ENCODE measurements around the gene NUTM2E. TPM values are rescaled to one million over a fixed set of nuclear protein-coding genes. Genes with fewer than 3 reads are reported as not detected.
"Not testable (repeated sequence)": the region's sequence is repeated elsewhere in the genome, so short reads cannot be mapped to it uniquely, and the experiment has no call there.

Gene NUTM2E
- total and polyA plus RNA-seq, 9 donors: 0.12 to 0.53 (median 0.30) TPM; not detected in 3

DNA sequence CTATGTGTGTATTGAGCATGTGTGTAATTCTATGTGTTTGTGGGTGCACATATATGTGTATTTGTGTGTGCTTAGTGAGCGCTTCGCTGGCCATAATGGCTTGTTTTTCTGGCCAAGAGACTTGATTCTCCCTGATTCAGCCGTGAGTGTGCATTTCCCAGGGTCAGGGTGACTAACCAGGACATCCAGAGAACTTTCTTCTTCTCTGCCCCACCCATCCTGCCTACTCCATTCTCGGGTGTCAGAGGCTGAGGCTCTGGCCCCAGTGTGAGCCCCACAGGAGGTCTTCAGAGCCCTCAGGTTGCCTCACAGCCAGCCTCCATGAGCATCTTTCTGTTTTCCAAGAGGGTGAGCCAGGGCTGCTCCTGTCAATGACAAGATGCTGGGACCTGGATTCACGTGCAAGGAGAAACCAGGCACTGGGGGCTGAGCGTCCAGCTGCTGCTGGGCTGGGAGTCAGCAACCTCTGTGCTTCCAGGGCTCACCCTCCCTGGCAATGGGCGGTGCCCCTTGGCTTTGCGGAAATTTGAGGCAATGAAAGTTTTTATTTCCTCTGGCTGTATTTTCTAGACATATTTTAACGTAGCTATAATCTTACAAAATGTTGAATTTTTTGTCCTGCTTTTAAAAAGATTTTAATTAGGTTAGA lies 40.5 kb downstream of the NUTM2E start:
- H3K27me3 ChIP-seq; H3K27ac ChIP-seq; intact Hi-C loops (cut with DNase I); H3K4me1 ChIP-seq (ENCODE audit: insufficient read depth); H3K9me3 ChIP-seq; H3K36me3 ChIP-seq; DNase-seq; H3K4me3 ChIP-seq: not testable (repeated sequence)
- WGBS, 3 donors: 63 to 92% (median 84%) methylated on average over 3 to 5 of the region's 9 CpGs

GRCh38 chr10:79868023-79868422 lies 41.5 kb downstream of the NUTM2E start:
- H3K36me3 ChIP-seq; DNase-seq; H3K9me3 ChIP-seq; intact Hi-C loops (cut with DNase I); H3K27ac ChIP-seq; H3K4me3 ChIP-seq; H3K4me1 ChIP-seq (ENCODE audit: insufficient read depth); H3K27me3 ChIP-seq: not testable (repeated sequence)
- WGBS, 3 donors: 64 to 83% (median 68%) methylated on average over 2 to 6 of the region's 7 CpGs

DNA sequence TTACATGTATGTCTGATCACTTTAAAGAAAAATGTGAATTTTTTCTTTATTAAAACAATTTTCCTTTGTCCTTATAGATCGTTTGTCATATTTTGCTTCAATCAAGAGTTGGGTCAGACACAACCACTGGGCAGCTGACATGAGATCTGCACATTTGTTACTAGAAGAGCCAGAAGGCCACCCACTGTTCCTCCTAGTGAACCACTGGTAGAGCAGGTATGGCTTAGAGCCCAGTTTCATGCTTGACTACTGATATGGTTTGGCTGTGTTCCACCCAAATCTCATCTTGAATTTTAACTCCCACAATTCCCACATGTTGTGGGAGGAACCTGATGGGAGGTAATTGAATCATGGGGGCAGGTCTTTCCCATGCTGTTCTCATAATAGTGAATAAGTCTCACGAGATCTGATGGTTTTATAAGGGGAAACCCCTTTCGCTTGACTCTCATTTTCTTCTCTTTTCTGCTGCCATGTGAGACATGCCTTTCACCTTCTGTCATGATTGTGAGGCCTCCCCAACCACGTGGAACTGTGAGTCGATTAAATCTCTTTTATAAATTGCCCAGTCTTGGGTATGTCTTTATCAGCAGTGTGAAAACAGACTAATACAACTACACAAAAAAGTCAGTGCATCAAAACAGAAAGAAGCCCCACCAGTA lies 43.0 kb downstream of the NUTM2E start:
- H3K4me3 ChIP-seq; H3K27me3 ChIP-seq; H3K4me1 ChIP-seq (ENCODE audit: insufficient read depth); intact Hi-C loops (cut with DNase I); H3K27ac ChIP-seq; H3K9me3 ChIP-seq; H3K36me3 ChIP-seq; DNase-seq: not testable (repeated sequence)
- 22 to 32% (median 22%) methylated on average over 4 to 5 of the region's 5 CpGs for WGBS, 3 donors

DNA sequence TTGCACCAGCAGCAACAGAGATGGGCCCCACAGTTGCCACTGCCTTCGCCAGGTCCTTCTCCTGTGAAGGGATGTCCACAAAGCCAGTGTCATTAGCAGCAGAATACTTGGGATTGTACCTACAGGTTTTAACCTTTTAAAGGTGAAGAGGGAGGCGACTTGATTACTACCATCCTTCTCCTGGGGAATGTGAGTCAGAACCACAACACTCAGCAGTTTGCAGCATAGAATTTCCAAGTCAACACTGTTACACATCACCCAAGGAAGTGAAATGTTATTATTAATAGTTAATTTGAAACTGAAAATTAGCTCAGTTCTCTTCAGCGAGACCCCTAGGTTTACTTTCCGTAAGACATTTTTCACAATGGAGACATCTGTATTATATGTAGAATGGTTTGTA lies 45.2 kb downstream of the NUTM2E start:
- intact Hi-C loops (cut with DNase I); H3K4me1 ChIP-seq (ENCODE audit: insufficient read depth); H3K9me3 ChIP-seq; H3K27me3 ChIP-seq; H3K27ac ChIP-seq; DNase-seq; H3K4me3 ChIP-seq; H3K36me3 ChIP-seq: not testable (repeated sequence)
- 92 to 95% (median 94%) methylated on average over 2 to 4 of the region's 4 CpGs for WGBS, 3 donors

Other genes with a start within 250 kb of the NUTM2E start
- 1 to 10 TPM in 2 of 7 donors, under 1 TPM in 3, not detected in 2; 0.40 to 6.6 (median 0.65) TPM for gene SFTPA1, start 215.8 kb upstream of the NUTM2E start, total RNA-seq
- under 1 TPM in 1 of 2 donors, not detected in 1; 0.10 TPM for gene SFTPA1, start 215.8 kb upstream of the NUTM2E start, polyA plus RNA-seq
- 1 to 10 TPM in 5 of 7 donors, under 1 TPM in 2; 0.36 to 2.7 (median 1.2) TPM for gene NUTM2B, start 123.5 kb upstream of the NUTM2E start, total RNA-seq
- 1 to 10 TPM in 1 of 2 donors, not detected in 1; 1.1 TPM for gene NUTM2B, start 123.5 kb upstream of the NUTM2E start, polyA plus RNA-seq
- gene SFTPD, start 122.4 kb downstream of the NUTM2E start, total RNA-seq: 1 to 10 TPM in 2 of 7 donors, under 1 TPM in 3, not detected in 2; 0.28 to 2.2 (median 0.32) TPM
- gene SFTPD, start 122.4 kb downstream of the NUTM2E start, polyA plus RNA-seq: under 1 TPM; 0.15 to 0.16 TPM